H1 (cell line): Measurements from ENCODE around the gene CEP83. TPM values are rescaled to one million over a fixed set of nuclear protein-coding genes. Genes with fewer than 3 reads are reported as not detected.
A peak's percentile ranks its signal among the peaks of the same experiment; 100 is the strongest.

ENCODE experiments used
- CTCF ChIA-PET: fragments of 300-600 bp; sonication (Branson Sonifier 250); formaldehyde crosslinking; loops from one replicate; lab custom pipeline; 2021; ENCODE audit not compliant: partially characterized antibody; lab: Charles Lee
- POLR2A ChIA-PET: fragments of 300-600 bp; sonication (Branson Sonifier 250); formaldehyde crosslinking; loops from one replicate; lab custom pipeline; 2021; ENCODE audit warnings: inconsistent platforms; ENCODE audit not compliant: partially characterized antibody; lab: Charles Lee
- DNase-seq, 2 experiments: peaks; one replicate each; pipeline versions ENCODE4 v3.0.0 to v3.0.0-alpha.2; 2010 to 2022; ENCODE audit warnings: low spot score in 2 of 2, low read depth in 1 of 2, mixed read lengths in 1 of 2
- FAIRE-seq: peaks from 2 replicates; lab custom pipeline; 2011; peaks lifted over from hg19 to GRCh38; lab: Jason Lieb, UNC
- H2AFZ ChIP-seq: 2 replicates; pipeline ENCODE4 v1.8.1; 2012; ENCODE audit warnings: low read length, inconsistent platforms
- H2AK5ac ChIP-seq: 2 replicates; pipeline ENCODE4 v1.6.1; 2013; ENCODE audit warnings: low read depth, low read length
- H2BK120ac ChIP-seq: replicated peaks from 2 replicates; pipeline ENCODE3; 2013; ENCODE audit warnings: low read depth, low read length, inconsistent platforms
- H2BK12ac ChIP-seq: 2 replicates; pipeline ENCODE4 v1.6.1; 2013; ENCODE audit warnings: low read depth, low read length
- H2BK15ac ChIP-seq: 2 replicates; pipeline ENCODE4 v1.6.1; 2013; ENCODE audit warnings: low read length
- H2BK20ac ChIP-seq: 2 replicates; pipeline ENCODE4 v1.6.1; 2013; ENCODE audit warnings: low read length
- H2BK5ac ChIP-seq: 2 replicates; pipeline ENCODE4 v1.6.1; 2013; ENCODE audit warnings: low read depth, low read length
- H3K14ac ChIP-seq: 2 replicates; pipeline ENCODE4 v1.6.1; 2013; ENCODE audit warnings: inconsistent platforms; ENCODE audit not compliant: insufficient read length
- H3K18ac ChIP-seq: 2 replicates; pipeline ENCODE4 v1.6.1; 2013; ENCODE audit warnings: low read length; ENCODE audit errors: extremely low read depth
- H3K23ac ChIP-seq: 2 replicates; pipeline ENCODE4 v1.6.1; 2013; ENCODE audit warnings: inconsistent platforms; ENCODE audit not compliant: insufficient read length
- H3K23me2 ChIP-seq: 2 replicates; pipeline ENCODE4 v1.6.1; 2013; ENCODE audit warnings: low read depth, low read length
- H3K27ac ChIP-seq: 2 replicates; pipeline ENCODE4 v1.6.1; 2011; ENCODE audit warnings: low read depth, low read length, inconsistent platforms
- H3K27me3 ChIP-seq, 4 experiments: replicated peaks in 1 of 4; 1 replicate in 1 of 4; 2 replicates in 3 of 4; pipeline versions ENCODE4 v1.6.1 to v1.8.1; 2011 to 2013; ENCODE audit warnings: low read length in 3 of 4, mild to moderate bottlenecking in 3 of 4, inconsistent platforms in 2 of 4, mixed read lengths in 2 of 4, moderate library complexity in 1 of 4; ENCODE audit not compliant: control insufficient read depth in 3 of 4, insufficient read depth in 3 of 4; ENCODE audit errors: extremely low read depth in 1 of 4
- H3K36me3 ChIP-seq, 4 experiments: 2 replicates each; pipeline versions ENCODE4 v1.6.1 to v1.8.1; 2011 to 2013; ENCODE audit warnings: mild to moderate bottlenecking in 4 of 4, low read length in 3 of 4, moderate library complexity in 2 of 4, control low read depth in 1 of 4, inconsistent platforms in 1 of 4; ENCODE audit not compliant: insufficient read depth in 4 of 4, control insufficient read depth in 2 of 4
- H3K4ac ChIP-seq: replicated peaks from 2 replicates; pipeline ENCODE3; 2013; ENCODE audit warnings: low read length, low read depth, mixed read lengths, inconsistent platforms; ENCODE audit not compliant: insufficient read length
- H3K4me1 ChIP-seq, 4 experiments: replicated peaks in 1 of 4; 1 replicate in 1 of 4; 2 replicates in 3 of 4; pipeline versions ENCODE4 v1.6.1 to v1.8.1; 2011 to 2013; ENCODE audit warnings: low read length in 3 of 4, inconsistent platforms in 2 of 4, mixed read lengths in 1 of 4; ENCODE audit not compliant: insufficient read depth in 4 of 4, control insufficient read depth in 3 of 4
- H3K4me2 ChIP-seq, 2 experiments: 2 replicates each; pipeline versions ENCODE4 v1.6.1 to v1.8.1; 2011 to 2013; ENCODE audit warnings: low read depth in 2 of 2, low read length in 2 of 2, control low read depth in 1 of 2, inconsistent platforms in 1 of 2, mild to moderate bottlenecking in 1 of 2; ENCODE audit not compliant: insufficient read depth in 1 of 2
- H3K4me3 ChIP-seq, 4 experiments: fragments of 200-600, 300-600 bp in 1 of 4; sonication (generic), shearing (Covaris generic), sonication (Bioruptor Twin) in 1 of 4; 2 replicates each; pipeline versions ENCODE4 v1.5.1 to v1.8.1; 2011 to 2016; ENCODE audit warnings: low read length in 4 of 4, low read depth in 3 of 4, control low read depth in 2 of 4, inconsistent platforms in 2 of 4, mild to moderate bottlenecking in 2 of 4, mixed read lengths in 1 of 4, moderate library complexity in 1 of 4; ENCODE audit not compliant: insufficient read depth in 2 of 4; ENCODE audit errors: extremely low read depth in 1 of 4
- H3K56ac ChIP-seq: replicated peaks from 2 replicates; pipeline ENCODE3; 2013; ENCODE audit warnings: low read depth, mild to moderate bottlenecking, mixed read lengths, low read length, inconsistent platforms; ENCODE audit not compliant: insufficient read length
- H3K79me1 ChIP-seq: 2 replicates; pipeline ENCODE4 v1.6.1; 2013; ENCODE audit warnings: low read depth, low read length, control low read depth
- H3K79me2 ChIP-seq, 2 experiments: 2 replicates each; pipeline versions ENCODE4 v1.6.1 to v1.8.1; 2012 to 2013; ENCODE audit warnings: low read length in 2 of 2, mild to moderate bottlenecking in 2 of 2, inconsistent platforms in 1 of 2; ENCODE audit not compliant: insufficient read depth in 2 of 2, control insufficient read depth in 1 of 2
- H3K9ac ChIP-seq, 4 experiments: replicated peaks in 1 of 4; 1 replicate in 1 of 4; 2 replicates in 3 of 4; pipeline versions ENCODE4 v1.6.1 to v1.8.1; 2011 to 2013; ENCODE audit warnings: low read depth in 3 of 4, low read length in 3 of 4, control low read depth in 2 of 4, mild to moderate bottlenecking in 2 of 4, moderate library complexity in 2 of 4, inconsistent platforms in 1 of 4; ENCODE audit errors: extremely low read depth in 1 of 4
- H3K9me3 ChIP-seq, 2 experiments: 2 replicates each; pipeline versions ENCODE4 v1.6.1 to v1.8.1; 2012 to 2013; ENCODE audit warnings: mild to moderate bottlenecking in 2 of 2, moderate library complexity in 2 of 2, control low read depth in 1 of 2, inconsistent platforms in 1 of 2, low read depth in 1 of 2, low read length in 1 of 2, mixed read lengths in 1 of 2; ENCODE audit not compliant: insufficient read depth in 2 of 2
- H4K20me1 ChIP-seq, 2 experiments: replicated peaks in 1 of 2; 2 replicates each; pipeline versions ENCODE3 to v1.8.1; 2011 to 2013; ENCODE audit warnings: inconsistent platforms in 2 of 2, low read length in 2 of 2, mild to moderate bottlenecking in 1 of 2; ENCODE audit not compliant: insufficient read depth in 2 of 2, control insufficient read depth in 1 of 2
- H4K5ac ChIP-seq: 2 replicates; pipeline ENCODE4 v1.6.1; 2013; ENCODE audit warnings: low read length, low read depth, mixed read lengths, inconsistent platforms; ENCODE audit not compliant: insufficient read length
- H4K8ac ChIP-seq: 2 replicates; pipeline ENCODE4 v1.8.0; 2013; ENCODE audit warnings: mild to moderate bottlenecking, moderate library complexity, low read length, inconsistent platforms; ENCODE audit not compliant: insufficient read depth; ENCODE audit errors: extremely low read depth
- H4K91ac ChIP-seq: replicated peaks from 2 replicates; pipeline ENCODE3; 2013; ENCODE audit warnings: low read length, mixed read lengths, inconsistent platforms; ENCODE audit not compliant: insufficient read length
- ATF2 ChIP-seq: IDR thresholded peaks from 2 replicates; pipeline ENCODE4 v1.6.1; 2012; ENCODE audit warnings: low read length, inconsistent platforms
- RAD21 ChIP-seq, 2 experiments: IDR thresholded peaks in 1 of 2; conservative IDR thresholded peaks in 1 of 2; 2 replicates each; pipeline ENCODE4 v1.6.1; 2011; ENCODE audit warnings: low read depth in 2 of 2, low read length in 2 of 2, improper control_type of control experiment in 1 of 2, inconsistent platforms in 1 of 2, mild to moderate bottlenecking in 1 of 2, moderate library complexity in 1 of 2
- WGBS, 2 experiments: shearing (Covaris generic) in 1 of 2; methylation state at CpG; one replicate each; pipeline versions ENCODE4 v1.1.6 to v1.1.7; 2013 to 2015; ENCODE audit warnings: low lambda C conversion rate in 2 of 2, mixed read lengths in 2 of 2, inconsistent platforms in 1 of 2, low coverage in 1 of 2, missing lambda C conversion rate in 1 of 2; ENCODE audit not compliant: insufficient replicate concordance in 2 of 2, insufficient coverage in 1 of 2, insufficient read length in 1 of 2; ENCODE audit errors: extremely low coverage in 1 of 2, missing lambda C conversion rate in 1 of 2; 5-methylcytosine and 5-hydroxymethylcytosine counted together
- polyA plus RNA-seq, 7 experiments: library from polyadenylated mRNA; depleted of rRNA in 3 of 7; stranded (reverse) in 5 of 7; unstranded in 2 of 7; fragments of >200 nt in 5 of 7; fragments of 200-250 nt in 2 of 7; gene quantifications; 1 replicate in 5 of 7; 2 replicates in 1 of 7; 4 replicates in 1 of 7; pipeline versions ENCODE4 v1.2.1 to v1.2.3, GENCODE V29; 2011 to 2013; ENCODE audit warnings: missing spikeins in 2 of 7, mixed read lengths in 2 of 7
- total RNA-seq: library from RNA; stranded (reverse); fragmentation: NEBNext Ultra II Directional; extraction: Animal tissue kit (Norgen Biotek cat#: 25700); gene quantifications from 2 replicates; pipeline ENCODE4 v1.2.1, GENCODE V29; 2021

Gene CEP83
- total and polyA plus RNA-seq, 2 of the 8 experiments (the other 6 are each of a cell fraction or from before 2014, with no cell fraction given) = 6.0 to 25.8 TPM

- Histone ChIP-seq H2BK120ac (no peak overlapping the region), H2BK5ac (no peak overlapping the region), H2BK15ac (no peak overlapping the region), H2BK12ac (no peak overlapping the region), H3K14ac (no peak overlapping the region), H2AK5ac (no peak overlapping the region), H3K36me3 (peaks cover 0 to 3% (median 0%) of the 10 kb centered on the region in 4 experiments; a peak in 4 of 8 replicates), H3K4ac (no peak overlapping the region), H3K27me3 (no peaks in the 10 kb centered on the region), H4K5ac (no peak overlapping the region), H3K9ac (no peak overlapping the region), H3K9me3 (no peaks in the 10 kb centered on the region), H3K4me2 (no peak overlapping the region), H3K23me2 (0 out of 2 replicates have a peak, but pooled peaks cover 1% of the 10 kb centered on the region), H3K18ac (no peak overlapping the region), H3K4me3 (no peak overlapping the region), H3K56ac (no peak overlapping the region), H2BK20ac (no peak overlapping the region), H2AFZ (no peak overlapping the region), H3K4me1 (no peaks in the 10 kb centered on the region; a peak in 2 of 7 replicates), H3K79me1 (no peaks in the 10 kb centered on the region), H4K91ac (no peak overlapping the region), H3K23ac (no peak overlapping the region), H4K8ac (no peak overlapping the region), H3K79me2 (no peaks in the 10 kb centered on the region), H3K27ac (no peak overlapping the region), H4K20me1 (no peaks in the 10 kb centered on the region)
- peak in 1 of 2 experiments; percentile 14; a peak in 3 of 4 replicates for TF ChIP-seq RAD21 (IDR thresholded peaks at IDR 0.05 in 1 of 2, conservative IDR thresholded peaks at IDR 0.05 in 1 of 2; ENCODE audit: low read depth in 2 of 2, low read length in 2 of 2)
- no peak for TF ChIP-seq ATF2
- CTCF ChIA-PET = interaction anchor here (0.9 to 1.7 kb wide), 5 partner anchors 107 to 203 kb away, joined by 3 to 8 read pairs (median 4); no protein-coding TSS in a partner anchor
- 81% methylated on average over 1 of the region's 1 CpG; no CpG with 5 or more reads in 1 of the 2 experiments for WGBS, 2 experiments
- POLR2A ChIA-PET = no interaction called here
- FAIRE-seq (no peak), DNase-seq (no peak)
These were observed 130.3 kb downstream of the CEP83 start for GRCh38 chr12:94329366-94329765.
